ENCODE measurements around the gene PMAIP1. TPM values are rescaled to one million over a fixed set of nuclear protein-coding genes. Genes with fewer than 3 reads are reported as not detected.

Gene PMAIP1
- polyA plus RNA-seq, 1 of the 3 experiments (the other 2 are of a cell fraction), result 76.9 TPM

DNA sequence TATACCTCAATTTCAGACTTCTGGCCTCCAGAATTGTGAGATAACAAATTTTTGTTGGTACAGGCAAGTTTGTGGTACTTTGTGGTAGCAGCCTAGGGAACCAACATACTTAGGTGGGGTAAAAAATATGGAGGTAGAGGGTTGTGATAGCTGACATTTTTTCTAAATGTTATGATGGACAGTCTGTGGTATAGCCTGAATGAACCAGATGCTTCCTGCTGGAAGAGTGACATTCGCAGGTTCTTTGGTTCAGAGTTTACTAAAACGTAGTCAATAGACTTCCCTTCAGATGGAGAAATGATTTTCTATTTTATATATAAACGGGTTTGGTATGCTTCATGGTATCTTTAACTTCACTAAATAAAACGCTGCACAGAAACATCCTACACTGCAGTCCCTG is 42.8 kb downstream of the PMAIP1 start:
- Histone ChIP-seq H3K36me3 (replicated peaks in 1 of 2; ENCODE audit: control insufficient read depth in 1 of 2, insufficient read depth in 2 of 2, low read length in 1 of 2) (no peaks in the 10 kb centered on the region), H3K9ac (no peak overlapping the region), H3K27ac (ENCODE audit: low read depth in 2 of 2, low read length in 1 of 2) (no peak overlapping the region), H3K79me2 (ENCODE audit: insufficient read depth) (no peaks in the 10 kb centered on the region), H3K4me2 (no peak overlapping the region), H3K4me3 (ENCODE audit: low read depth in 2 of 2, low read length in 1 of 2) (no peak overlapping the region), H3K4me1 (ENCODE audit: control insufficient read depth in 1 of 2, insufficient read depth in 2 of 2, low read depth in 1 of 2, low read length in 1 of 2) (peaks cover 0 to 3% of the 10 kb centered on the region in 2 experiments; a peak in 1 of 4 replicates), H4K20me1 (ENCODE audit: insufficient read depth) (no peaks in the 10 kb centered on the region), H3K9me3 (no peaks in the 10 kb centered on the region), H3K9me2 (no peaks in the 10 kb centered on the region), H3K27me3 (ENCODE audit: insufficient read depth) (no peaks in the 10 kb centered on the region), H2AFZ (ENCODE audit: low read depth) (no peak overlapping the region), H3F3A (replicated peaks; ENCODE audit: insufficient read depth) (no peaks in the 10 kb centered on the region)
- ChIA-PET POLR2A (no interaction called here), CTCF (interaction anchor here (0.6 to 1.0 kb wide), 2 partner anchors 11 to 36 kb away, joined by 3 read pairs; no protein-coding TSS in a partner anchor)
- WGBS (ENCODE audit: low lambda C conversion rate), result 97% methylated on average over 4 of the region's 4 CpGs
- no peak for TF ChIP-seq TEAD4 (IDR thresholded peaks at IDR 0.05; ENCODE audit: borderline replicate concordance, insufficient read depth)
- no peak for TF ChIP-seq SMC3 (IDR thresholded peaks at IDR 0.05; ENCODE audit: low read depth, low read length)
- no peak for TF ChIP-seq EP300 (IDR thresholded peaks at IDR 0.05; ENCODE audit: borderline replicate concordance in 1 of 2, low read depth in 1 of 2, low read length in 1 of 2)
- TF ChIP-seq MXI1 (IDR thresholded peaks at IDR 0.05; ENCODE audit: low read depth, low read length), result no peak
- no peak for TF ChIP-seq RXRA (IDR thresholded peaks at IDR 0.05; ENCODE audit: borderline replicate concordance, low read depth)
- no peak for TF ChIP-seq USF1 (IDR thresholded peaks at IDR 0.05; ENCODE audit: borderline replicate concordance, low read depth)
- TF ChIP-seq RAD21 (IDR thresholded peaks at IDR 0.05; ENCODE audit: low read length), result no peak
- no peak for TF ChIP-seq GATA2 (CRISPR knock-in tag; IDR thresholded peaks at IDR 0.05)
- TF ChIP-seq, protein P1, sequence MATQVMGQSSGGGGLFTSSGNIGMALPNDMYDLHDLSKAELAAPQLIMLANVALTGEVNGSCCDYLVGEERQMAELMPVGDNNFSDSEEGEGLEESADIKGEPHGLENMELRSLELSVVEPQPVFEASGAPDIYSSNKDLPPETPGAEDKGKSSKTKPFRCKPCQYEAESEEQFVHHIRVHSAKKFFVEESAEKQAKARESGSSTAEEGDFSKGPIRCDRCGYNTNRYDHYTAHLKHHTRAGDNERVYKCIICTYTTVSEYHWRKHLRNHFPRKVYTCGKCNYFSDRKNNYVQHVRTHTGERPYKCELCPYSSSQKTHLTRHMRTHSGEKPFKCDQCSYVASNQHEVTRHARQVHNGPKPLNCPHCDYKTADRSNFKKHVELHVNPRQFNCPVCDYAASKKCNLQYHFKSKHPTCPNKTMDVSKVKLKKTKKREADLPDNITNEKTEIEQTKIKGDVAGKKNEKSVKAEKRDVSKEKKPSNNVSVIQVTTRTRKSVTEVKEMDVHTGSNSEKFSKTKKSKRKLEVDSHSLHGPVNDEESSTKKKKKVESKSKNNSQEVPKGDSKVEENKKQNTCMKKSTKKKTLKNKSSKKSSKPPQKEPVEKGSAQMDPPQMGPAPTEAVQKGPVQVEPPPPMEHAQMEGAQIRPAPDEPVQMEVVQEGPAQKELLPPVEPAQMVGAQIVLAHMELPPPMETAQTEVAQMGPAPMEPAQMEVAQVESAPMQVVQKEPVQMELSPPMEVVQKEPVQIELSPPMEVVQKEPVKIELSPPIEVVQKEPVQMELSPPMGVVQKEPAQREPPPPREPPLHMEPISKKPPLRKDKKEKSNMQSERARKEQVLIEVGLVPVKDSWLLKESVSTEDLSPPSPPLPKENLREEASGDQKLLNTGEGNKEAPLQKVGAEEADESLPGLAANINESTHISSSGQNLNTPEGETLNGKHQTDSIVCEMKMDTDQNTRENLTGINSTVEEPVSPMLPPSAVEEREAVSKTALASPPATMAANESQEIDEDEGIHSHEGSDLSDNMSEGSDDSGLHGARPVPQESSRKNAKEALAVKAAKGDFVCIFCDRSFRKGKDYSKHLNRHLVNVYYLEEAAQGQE (IDR thresholded peaks at IDR 0.05; ENCODE audit: low read depth, low read length), result no peak
- TF ChIP-seq ELF1 (IDR thresholded peaks at IDR 0.05), result no peak
- TF ChIP-seq ZBTB33 (IDR thresholded peaks at IDR 0.05; ENCODE audit: borderline replicate concordance, low read depth), result no peak
- TF ChIP-seq USF2 (IDR thresholded peaks at IDR 0.05; ENCODE audit: borderline replicate concordance, low read depth, low read length), result no peak
- TF ChIP-seq GABPA (IDR thresholded peaks at IDR 0.05; ENCODE audit: low read depth), result no peak
- TF ChIP-seq FOXM1 (IDR thresholded peaks at IDR 0.05; ENCODE audit: low read depth), result no peak
- TF ChIP-seq MAX (IDR thresholded peaks at IDR 0.05; ENCODE audit: low read depth), result no peak
- DNase-seq, result no peak
